ENCODE results near the gene AMN. TPM values are rescaled to one million over a fixed set of nuclear protein-coding genes. Genes with fewer than 3 reads are reported as not detected.
A peak's percentile ranks its signal among the peaks of the same experiment; 100 is the strongest.
"Not testable (repeated sequence)": the region's sequence is repeated elsewhere in the genome, so short reads cannot be mapped to it uniquely, and the experiment has no call there.

AMN gene
- total RNA-seq = under 1 TPM; 0.15 to 0.30 TPM

DNA sequence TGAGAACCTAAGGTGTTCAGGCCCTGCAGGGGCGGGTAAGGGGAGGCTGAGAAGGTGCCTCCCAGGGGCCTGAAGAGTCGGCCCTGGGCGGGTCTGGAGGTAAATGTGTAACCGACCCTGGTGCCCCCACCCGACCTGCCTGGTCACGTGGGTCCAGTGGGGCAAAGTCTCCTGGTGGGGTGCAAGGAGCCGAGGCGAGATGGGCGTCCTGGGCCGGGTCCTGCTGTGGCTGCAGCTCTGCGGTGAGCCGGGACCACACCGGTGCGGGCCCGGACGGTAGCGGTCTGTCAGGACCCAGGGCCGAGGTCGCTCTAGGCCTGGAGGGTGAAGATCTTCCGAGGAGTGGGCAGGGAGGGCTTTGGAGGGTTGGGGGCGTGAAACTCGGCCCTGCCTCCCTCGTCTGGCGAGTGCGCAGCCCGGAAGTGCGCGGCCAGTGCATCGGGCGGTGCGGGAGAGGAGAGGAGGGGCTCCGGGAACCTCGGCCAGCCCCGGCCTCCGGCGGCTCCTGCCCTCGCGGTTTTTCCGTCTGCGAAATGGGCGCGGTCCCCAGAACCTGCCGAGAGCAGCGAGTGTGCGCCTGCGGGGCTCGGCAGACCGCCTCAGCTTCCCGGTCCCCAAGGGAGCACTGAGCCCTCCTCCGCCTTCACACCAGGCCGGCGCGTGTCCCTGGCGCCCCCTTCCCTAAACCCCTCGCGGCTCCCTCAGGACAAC is at the start of gene AMN:
Gene AMN, plus strand, starts transcription at position 174 of the 711 bp plus-strand sequence. Its CDS starts 26 bp downstream, at position 200.
- H3K36me3 Mint-ChIP-seq (ENCODE audit: low read depth) = no peaks in the 10 kb centered on the region
- peaks cover 35% of the 10 kb centered on the region for H3K27me3 Mint-ChIP-seq
- ChIA-PET CTCF (no interaction called here), POLR2A (interaction anchor here (0.6 kb wide), 1 partner anchor 407 kb away, joined by 8 read pairs; no protein-coding TSS in a partner anchor)
- H3K27ac Mint-ChIP-seq = no peak within 1 kb of the TSS
- H3K4me1 Mint-ChIP-seq = peaks cover 2% of the 10 kb centered on the region
- no peak for DNase-seq
- H3K9me3 Mint-ChIP-seq = no peaks in the 10 kb centered on the region
- peak within 1 kb of the TSS; percentile 25 for H3K4me3 Mint-ChIP-seq

DNA sequence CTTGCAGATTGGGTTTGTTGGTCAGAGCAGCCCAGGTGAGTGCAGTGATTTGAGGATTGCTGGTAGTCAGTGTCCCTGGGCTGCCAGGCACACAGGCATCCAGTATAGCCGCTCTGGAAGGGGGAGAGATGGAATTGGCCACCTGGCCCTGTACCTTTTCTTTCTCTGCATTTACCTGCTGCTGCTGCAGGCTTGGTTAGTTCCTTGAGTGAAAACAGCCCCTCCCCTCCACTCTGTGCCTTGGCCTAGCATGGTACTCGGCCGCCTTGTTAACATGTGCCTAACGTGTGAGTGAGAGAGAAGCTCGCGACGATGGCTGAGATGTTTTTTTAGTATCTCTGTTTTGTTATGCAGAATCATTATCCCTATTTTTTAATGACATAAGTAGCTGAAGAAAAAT is 49.3 kb upstream of the AMN start:
- DNase-seq = no peak
- Mint-ChIP-seq H3K4me3 (no peak overlapping the region), H3K4me1 (peaks cover 5% of the 10 kb centered on the region), H3K9me3 (no peaks in the 10 kb centered on the region), H3K27me3 (no peaks in the 10 kb centered on the region), H3K27ac (no peak overlapping the region), H3K36me3 (ENCODE audit: low read depth) (peaks cover 8% of the 10 kb centered on the region)
- ChIA-PET POLR2A (no interaction called here), CTCF (no interaction called here)

GRCh38 chr14:102873546-102874061 is 48.9 kb upstream of the AMN start:
- CTCF ChIA-PET = no interaction called here
- Mint-ChIP-seq H3K36me3 (ENCODE audit: low read depth) (peaks cover 8% of the 10 kb centered on the region), H3K4me3 (no peak overlapping the region), H3K27me3 (no peaks in the 10 kb centered on the region), H3K4me1 (peaks cover 5% of the 10 kb centered on the region), H3K27ac (no peak overlapping the region), H3K9me3 (no peaks in the 10 kb centered on the region)
- DNase-seq = no peak
- POLR2A ChIA-PET = no interaction called here

DNA sequence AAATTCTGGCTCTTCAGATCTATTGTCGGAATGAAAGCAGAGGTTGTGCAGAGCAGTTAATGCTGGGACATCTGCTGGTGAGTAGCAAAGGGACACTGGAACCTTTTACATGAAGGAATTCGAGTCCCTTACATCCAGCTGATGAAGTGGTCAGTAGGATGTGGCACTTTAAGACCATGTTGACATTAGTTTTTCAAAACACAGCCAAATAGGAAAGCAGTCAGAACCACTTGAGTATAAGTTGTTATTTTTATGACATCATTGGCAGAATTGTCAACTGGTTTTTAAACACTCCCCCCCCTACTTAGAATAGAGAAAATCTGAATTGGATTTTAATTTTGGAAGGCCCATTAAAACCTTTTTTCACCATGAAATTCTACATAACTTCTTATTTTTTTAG is 46.8 kb upstream of the AMN start:
- Mint-ChIP-seq H3K27me3 (no peaks in the 10 kb centered on the region), H3K27ac (no peak overlapping the region)
- CTCF ChIA-PET = interaction anchor here (1.0 kb wide), 1 partner anchor 70 kb away, joined by 3 read pairs; no protein-coding TSS in a partner anchor

DNA sequence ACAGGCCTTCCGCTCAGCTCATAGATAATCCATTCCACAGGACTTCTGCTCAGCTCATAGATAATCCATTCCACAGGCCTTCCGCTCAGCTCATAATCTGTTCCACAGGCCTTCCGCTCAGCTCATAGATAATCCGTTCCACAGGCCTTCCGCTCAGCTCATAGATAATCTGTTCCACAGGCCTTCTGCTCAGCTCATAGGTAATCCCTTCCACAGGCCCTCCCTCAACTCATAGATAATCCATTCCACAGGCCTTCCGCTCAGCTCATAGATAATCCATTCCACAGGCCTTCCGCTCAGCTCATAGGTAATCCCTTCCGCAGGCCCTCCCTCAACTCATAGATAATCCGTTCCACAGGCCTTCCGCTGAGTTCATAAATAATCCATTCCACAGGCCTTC is 45.0 kb upstream of the AMN start:
- peaks cover 12% of the 10 kb centered on the region for H3K36me3 Mint-ChIP-seq (ENCODE audit: low read depth)
- H3K27ac Mint-ChIP-seq, H3K4me3 Mint-ChIP-seq, DNase-seq, H3K27me3 Mint-ChIP-seq, H3K4me1 Mint-ChIP-seq, H3K9me3 Mint-ChIP-seq: not testable (repeated sequence)
- ChIA-PET POLR2A (interaction anchor here (0.6 kb wide), 1 partner anchor 68 kb away, joined by 3 read pairs; no protein-coding TSS in a partner anchor), CTCF (interaction anchor here (0.7 to 1.9 kb wide), 3 partner anchors 10 to 215 kb away, joined by 3 to 8 read pairs (median 3); no protein-coding TSS in a partner anchor)

More for the DNA sequence above, 46.8 kb upstream of the AMN start:
- H3K4me1 Mint-ChIP-seq = peaks cover 2% of the 10 kb centered on the region
- POLR2A ChIA-PET = no interaction called here
- H3K9me3 Mint-ChIP-seq = no peaks in the 10 kb centered on the region
- H3K4me3 Mint-ChIP-seq = no peak overlapping the region
- no peak for DNase-seq
- peaks cover 16% of the 10 kb centered on the region for H3K36me3 Mint-ChIP-seq (ENCODE audit: low read depth)

DNA sequence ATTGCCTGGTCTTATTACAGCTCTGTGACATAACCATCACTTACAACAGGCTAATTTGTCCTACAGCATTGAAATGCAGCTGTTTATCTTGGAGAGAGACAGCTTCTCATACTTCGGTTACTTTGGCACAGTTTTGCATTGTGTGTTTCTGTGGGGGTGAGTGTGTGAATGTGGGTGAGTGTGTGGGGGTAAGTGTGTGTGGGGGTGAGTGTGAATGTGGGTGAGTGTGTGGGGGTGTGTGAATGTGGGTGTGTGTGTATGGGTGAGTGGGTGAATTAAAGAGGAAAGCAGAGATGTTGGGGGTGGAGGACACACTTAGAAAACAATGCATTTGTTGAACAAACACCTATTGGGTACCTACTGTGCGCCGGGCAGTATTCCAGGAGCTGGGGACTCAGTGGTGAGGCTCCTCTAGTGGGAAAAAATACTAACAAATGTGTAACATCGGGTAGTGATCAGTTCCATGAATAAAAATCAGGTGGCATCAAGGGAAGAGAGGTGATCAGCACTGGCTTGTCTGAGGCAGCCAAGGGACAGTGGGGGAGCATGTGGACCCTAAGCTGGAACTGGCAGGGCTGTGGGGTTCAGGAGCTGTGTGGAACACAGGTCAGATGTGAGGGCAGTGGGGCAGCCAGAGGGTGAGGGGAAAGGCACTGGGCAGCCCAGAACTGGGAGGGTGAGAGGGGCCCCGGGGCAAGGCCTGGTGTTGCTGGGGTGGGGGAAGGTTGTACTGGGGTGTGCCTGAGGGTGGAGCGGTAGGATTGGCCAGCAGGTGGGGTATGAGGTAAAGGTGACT is 44.1 kb upstream of the AMN start:
- H3K4me3 Mint-ChIP-seq = no peak overlapping the region
- peaks cover 11% of the 10 kb centered on the region for H3K36me3 Mint-ChIP-seq (ENCODE audit: low read depth)
- no peak for DNase-seq
- ChIA-PET CTCF (interaction anchor here (1.1 to 1.9 kb wide), 4 partner anchors 9 to 216 kb away, joined by 3 to 8 read pairs (median 3); no protein-coding TSS in a partner anchor), POLR2A (interaction anchor here (0.5 to 0.6 kb wide), 2 partner anchors 15 to 516 kb away, joined by 3 read pairs; no protein-coding TSS in a partner anchor)
- H3K4me1 Mint-ChIP-seq = peaks cover 3% of the 10 kb centered on the region
- no peaks in the 10 kb centered on the region for H3K9me3 Mint-ChIP-seq
- H3K27ac Mint-ChIP-seq = no peak overlapping the region
- H3K27me3 Mint-ChIP-seq = no peaks in the 10 kb centered on the region

DNA sequence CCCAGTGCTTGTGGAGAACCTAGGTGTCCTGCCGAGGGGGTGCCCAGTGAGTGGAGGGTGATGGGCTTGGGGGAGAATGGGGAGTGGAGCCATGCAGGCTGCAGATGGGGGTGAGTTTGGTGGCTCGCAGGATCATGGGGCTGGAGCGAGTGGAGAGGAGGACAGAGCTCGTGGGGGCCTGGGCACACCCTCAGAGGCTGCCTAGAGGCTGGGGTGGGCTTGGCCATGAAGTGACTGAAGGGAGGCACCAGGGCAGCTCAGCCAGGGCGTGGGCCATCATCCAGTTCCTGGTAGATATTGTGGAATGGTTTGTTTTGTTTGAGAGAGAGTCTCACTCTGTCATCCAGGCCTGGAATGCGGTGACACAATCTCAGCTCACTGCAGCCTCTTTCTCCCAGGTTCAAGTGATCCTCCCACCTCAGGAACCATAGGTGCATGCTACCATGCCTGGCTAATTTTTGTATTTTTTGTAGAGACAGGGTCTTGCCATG is 43.4 kb upstream of the AMN start:
- no peak overlapping the region for H3K4me3 Mint-ChIP-seq
- no peak for DNase-seq
- ChIA-PET CTCF (interaction anchor here (1.3 kb wide), 2 partner anchors 9 to 10 kb away, joined by 3 read pairs; no protein-coding TSS in a partner anchor), POLR2A (interaction anchor here (0.5 to 0.6 kb wide), 2 partner anchors 14 to 517 kb away, joined by 3 read pairs; no protein-coding TSS in a partner anchor)
- peaks cover 11% of the 10 kb centered on the region for H3K36me3 Mint-ChIP-seq (ENCODE audit: low read depth)
- H3K27me3 Mint-ChIP-seq = no peaks in the 10 kb centered on the region
- H3K4me1 Mint-ChIP-seq = peaks cover 4% of the 10 kb centered on the region
- no peaks in the 10 kb centered on the region for H3K9me3 Mint-ChIP-seq
- H3K27ac Mint-ChIP-seq = no peak overlapping the region

- Mint-ChIP-seq H3K9me3 (no peaks in the 10 kb centered on the region), H3K4me3 (no peak overlapping the region), H3K36me3 (ENCODE audit: low read depth) (peaks cover 18% of the 10 kb centered on the region), H3K4me1 (peaks cover 6% of the 10 kb centered on the region), H3K27me3 (no peaks in the 10 kb centered on the region), H3K27ac (no peak overlapping the region)
- no peak for DNase-seq
- ChIA-PET CTCF (no interaction called here), POLR2A (no interaction called here)
Measured at GRCh38 chr14:102882226-102882906, 40.1 kb upstream of the AMN start.

DNA sequence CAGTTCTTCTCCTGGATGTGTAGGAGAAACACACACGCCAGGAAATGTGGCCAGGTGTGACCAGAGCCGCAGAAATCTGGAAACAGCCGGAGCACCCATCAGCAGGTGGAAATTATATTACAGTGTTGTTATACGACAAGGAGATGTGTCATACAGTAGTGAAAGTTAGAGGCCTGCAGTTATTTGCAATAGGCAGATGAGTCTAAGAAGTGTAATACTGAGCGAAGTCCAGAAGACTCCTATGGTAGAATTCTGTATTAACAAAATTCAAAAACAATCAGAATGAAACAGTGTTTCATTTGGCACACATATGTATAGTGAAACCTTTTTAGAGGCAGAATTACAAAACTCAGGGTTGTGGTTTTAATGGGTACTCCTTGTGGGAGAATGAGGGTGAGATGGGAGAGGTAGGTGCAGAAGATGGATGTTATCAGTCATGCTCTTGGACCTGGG is 39.3 kb upstream of the AMN start:
- H3K4me3 Mint-ChIP-seq = no peak overlapping the region

DNA sequence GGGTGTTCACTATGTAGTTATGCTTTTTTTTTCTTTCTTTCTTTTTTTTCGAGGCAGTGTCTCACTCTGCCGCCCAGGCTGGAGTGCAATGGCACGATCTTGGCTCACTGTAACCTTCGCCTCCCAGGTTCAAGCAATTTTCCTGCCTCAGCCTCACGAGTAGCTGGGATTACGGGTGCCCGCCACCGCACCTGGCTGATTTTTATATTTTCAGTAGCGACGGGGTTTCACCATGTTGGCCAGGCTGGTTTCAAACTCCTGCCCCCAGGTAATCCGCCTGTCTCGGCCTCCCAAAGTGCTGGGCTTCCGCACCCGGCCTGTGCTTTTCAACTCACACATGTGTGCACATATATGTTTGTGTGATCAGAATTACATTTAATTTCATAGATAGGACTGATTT is 38.9 kb upstream of the AMN start:
- H3K27ac Mint-ChIP-seq = no peak overlapping the region
- H3K9me3 Mint-ChIP-seq = no peaks in the 10 kb centered on the region
- no peak for DNase-seq
- CTCF ChIA-PET = no interaction called here
- H3K27me3 Mint-ChIP-seq = no peaks in the 10 kb centered on the region
- H3K4me3 Mint-ChIP-seq = no peak overlapping the region
- peaks cover 21% of the 10 kb centered on the region for H3K36me3 Mint-ChIP-seq (ENCODE audit: low read depth)
- H3K4me1 Mint-ChIP-seq = peaks cover 6% of the 10 kb centered on the region
- POLR2A ChIA-PET = no interaction called here

More for the DNA sequence above, 39.3 kb upstream of the AMN start:
- ChIA-PET CTCF (no interaction called here), POLR2A (no interaction called here)
- peak overlapping the region; percentile 61 for H3K27ac Mint-ChIP-seq
- H3K36me3 Mint-ChIP-seq (ENCODE audit: low read depth) = peaks cover 18% of the 10 kb centered on the region
- peaks cover 6% of the 10 kb centered on the region for H3K4me1 Mint-ChIP-seq
- H3K27me3 Mint-ChIP-seq = no peaks in the 10 kb centered on the region
- no peak for DNase-seq
- no peaks in the 10 kb centered on the region for H3K9me3 Mint-ChIP-seq

GRCh38 chr14:102885737-102886447 is 36.6 kb upstream of the AMN start:
- Mint-ChIP-seq H3K9me3 (no peaks in the 10 kb centered on the region), H3K27ac (no peak overlapping the region), H3K4me3 (no peak overlapping the region), H3K36me3 (ENCODE audit: low read depth) (peaks cover 12% of the 10 kb centered on the region), H3K4me1 (peaks cover 6% of the 10 kb centered on the region), H3K27me3 (no peaks in the 10 kb centered on the region)
- CTCF ChIA-PET = no interaction called here
- POLR2A ChIA-PET = no interaction called here
- no peak for DNase-seq

DNA sequence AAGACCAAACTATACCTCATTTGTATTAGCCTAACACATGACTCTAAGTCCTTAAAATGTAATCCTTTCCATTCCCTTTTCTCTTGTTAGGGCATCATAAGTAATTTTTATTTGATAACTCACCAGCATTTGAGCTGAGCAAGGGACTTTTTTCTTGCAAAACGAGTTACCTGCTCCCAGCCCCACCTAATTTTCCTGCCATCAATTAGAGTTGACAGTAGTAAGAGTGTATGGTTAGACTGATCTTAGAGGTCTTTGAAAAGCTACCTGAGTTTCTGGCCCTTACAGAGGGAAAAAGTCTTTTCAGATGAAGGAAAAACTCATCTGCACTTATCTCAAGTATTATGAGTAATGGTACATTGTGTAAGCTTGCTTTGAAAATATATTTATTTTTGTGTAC is 33.7 kb upstream of the AMN start:
- H3K27me3 Mint-ChIP-seq = no peaks in the 10 kb centered on the region
- CTCF ChIA-PET = interaction anchor here (1.2 to 1.4 kb wide), 2 partner anchors 7 to 10 kb away, joined by 3 read pairs; no protein-coding TSS in a partner anchor

More for the DNA sequence above, 33.7 kb upstream of the AMN start:
- H3K9me3 Mint-ChIP-seq = no peaks in the 10 kb centered on the region
- H3K4me1 Mint-ChIP-seq = peaks cover 3% of the 10 kb centered on the region
- H3K27ac Mint-ChIP-seq = no peak overlapping the region
- POLR2A ChIA-PET = no interaction called here
- H3K36me3 Mint-ChIP-seq (ENCODE audit: low read depth) = peaks cover 28% of the 10 kb centered on the region
- no peak for DNase-seq
- no peak overlapping the region for H3K4me3 Mint-ChIP-seq

All from activated CD4-positive, alpha-beta T cell treated with anti-CD3 and anti-CD28 coated beads, Interleukin-2, amount 10 ng/mL, durations not matched to agents 7 days and 5 days (primary cell).